GM21576 (cell line): ENCODE data around the gene SNX15.

Source experiments
- ATAC-seq: cut with Tn5 transposase; IDR thresholded peaks from one replicate; pipeline ENCODE4 v1.9.1; 2021; ENCODE audit warnings: mild to moderate bottlenecking, moderate library complexity; ENCODE audit not compliant: unreplicated experiment

Gene SNX15

DNA sequence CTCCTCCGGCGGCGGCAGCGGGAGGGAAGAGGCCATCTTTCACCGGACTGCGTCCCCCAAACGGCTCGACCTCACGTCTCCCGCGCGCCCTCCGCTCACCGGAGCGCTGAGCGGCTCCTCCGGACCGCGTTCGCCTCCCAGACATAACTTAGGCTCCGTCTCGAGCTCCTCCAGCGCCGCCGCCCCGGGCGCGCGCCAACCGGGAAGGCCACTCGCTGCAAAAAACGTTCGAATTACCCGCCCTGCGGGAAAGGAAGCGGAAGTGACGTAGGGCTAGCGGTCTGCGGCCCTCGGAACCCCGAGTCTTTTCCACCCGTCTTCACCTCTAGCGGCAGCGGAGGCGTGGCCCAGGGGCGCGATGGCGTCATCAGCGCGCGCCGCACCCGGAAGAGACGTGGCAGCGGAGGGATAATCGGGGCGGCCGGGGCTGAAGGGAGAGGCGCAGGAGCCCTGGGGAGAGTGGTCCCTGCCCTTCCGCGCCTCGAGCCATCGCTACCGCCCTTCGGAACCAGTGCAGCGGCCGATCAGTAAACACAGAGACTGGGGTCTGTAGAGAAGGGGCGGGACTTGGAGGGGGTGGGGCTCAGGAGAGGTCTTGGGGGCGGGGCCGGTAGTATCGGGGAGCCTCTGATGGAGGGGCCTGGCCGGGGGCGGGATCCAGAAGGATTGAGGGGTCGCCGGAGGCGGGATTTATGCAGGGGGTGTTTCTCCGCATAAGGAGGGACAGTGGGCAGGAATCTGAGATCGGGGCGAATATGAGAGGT, 56.8 kb downstream of the SNX15 start, which contains the start of the genes CDCA5 and ZFPL1:
Gene CDCA5, minus strand, starts transcription at position 207 of the 764 bp plus-strand sequence. Its CDS starts 62 bp downstream, at position 145.
Gene ZFPL1, plus strand, starts transcription at position 389 of the 764 bp plus-strand sequence. CDS start 477 bp downstream, outside the sequence.
- peak; percentile 71 for ATAC-seq

DNA sequence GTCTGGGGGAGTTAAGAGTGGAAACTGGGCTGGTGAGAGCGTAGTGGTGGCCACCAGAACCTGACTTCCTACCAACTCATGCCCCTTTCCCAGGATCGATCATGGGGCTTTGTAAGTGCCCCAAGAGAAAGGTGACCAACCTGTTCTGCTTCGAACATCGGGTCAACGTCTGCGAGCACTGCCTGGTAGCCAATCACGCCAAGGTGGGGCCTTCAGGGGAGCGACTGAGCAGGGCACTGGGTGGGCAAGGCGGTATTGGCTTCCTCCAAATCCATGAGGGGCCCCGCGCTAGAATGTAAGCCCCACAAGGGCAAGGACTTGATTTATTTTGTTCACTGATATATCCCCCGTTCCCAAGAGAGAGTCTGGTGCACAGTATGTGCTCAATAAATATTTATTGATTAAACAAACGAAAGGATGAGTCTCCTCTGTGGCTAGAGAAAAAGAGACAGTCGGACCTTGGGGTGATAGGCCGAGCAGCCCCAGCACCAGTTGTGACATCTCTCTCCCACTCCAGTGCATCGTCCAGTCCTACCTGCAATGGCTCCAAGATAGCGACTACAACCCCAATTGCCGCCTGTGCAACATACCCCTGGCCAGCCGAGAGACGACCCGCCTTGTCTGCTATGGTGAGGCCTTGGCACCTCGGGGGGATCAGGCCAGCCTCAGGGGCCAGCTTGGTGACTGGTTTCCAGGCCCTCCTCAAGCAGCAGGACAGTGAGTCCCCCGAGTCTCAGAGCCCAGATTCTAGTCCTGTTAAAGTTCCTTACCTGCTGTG, 57.5 kb downstream of the SNX15 start:
- ATAC-seq = no peak

GRCh38 chr11:65085446-65085845, 58.2 kb downstream of the SNX15 start:
- no peak for ATAC-seq

GRCh38 chr11:65086809-65087208, 59.6 kb downstream of the SNX15 start:
- ATAC-seq = no peak

GRCh38 chr11:65087216-65087615, 60.0 kb downstream of the SNX15 start:
- ATAC-seq = no peak

GRCh38 chr11:65087827-65088226, 60.6 kb downstream of the SNX15 start:
- ATAC-seq = no peak

DNA sequence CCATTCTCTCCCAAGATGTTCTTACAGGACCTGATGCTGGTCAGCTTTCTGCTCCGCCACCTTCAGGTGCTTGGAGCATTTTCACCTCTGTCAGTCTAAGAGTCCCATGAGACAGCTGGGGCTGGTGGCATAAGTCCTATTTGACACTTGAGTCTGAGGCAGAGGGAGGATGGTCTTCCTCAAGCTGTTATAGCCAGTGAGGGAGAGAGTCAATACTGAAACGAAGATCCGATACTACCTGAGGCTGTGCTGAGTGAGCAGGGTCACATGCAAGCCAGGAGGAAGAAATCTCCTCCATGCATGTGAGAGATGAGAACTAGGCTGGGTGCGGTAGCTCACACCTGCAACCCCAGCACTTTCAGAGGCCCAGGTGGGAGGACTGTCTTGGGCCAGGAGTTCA, 62.4 kb downstream of the SNX15 start:
- no peak for ATAC-seq
